Endothelial cell of umbilical vein (primary cell): Measurements from ENCODE around the gene MAP1LC3B. TPM values are rescaled to one million over a fixed set of nuclear protein-coding genes. Genes with fewer than 3 reads are reported as not detected.

Experiments
- BruUV-seq: library from RNA; stranded (reverse); fragments of 400-500 nt; replicated peaks from 2 replicates; lab custom pipeline; 2021; lab: Mats Ljungman, UMichigan
- CTCF ChIA-PET: fragments of 300-600, 350-600 bp; sonication (Branson Sonifier 250); formaldehyde crosslinking; loops from one replicate; lab custom pipeline; 2021; ENCODE audit warnings: antibody characterized with exemption, inconsistent platforms; lab: Charles Lee
- POLR2A ChIA-PET: fragments of 300-600, 350-600 bp; sonication (Branson Sonifier 250); formaldehyde crosslinking; loops from one replicate; lab custom pipeline; 2021; ENCODE audit warnings: antibody characterized with exemption, inconsistent platforms; lab: Charles Lee
- DNase-seq: peaks from one replicate; pipeline ENCODE4 v3.0.0-alpha.2; 2011; ENCODE audit warnings: low read depth, low spot score
- FAIRE-seq: peaks from 2 replicates; lab custom pipeline; 2011; peaks lifted over from hg19 to GRCh38; lab: Jason Lieb, UNC
- H2AFZ ChIP-seq: 2 replicates; pipeline ENCODE4 v1.6.0; 2012; ENCODE audit warnings: low read depth, low read length, control low read depth, inconsistent platforms
- H3K27ac ChIP-seq: 2 replicates; pipeline ENCODE4 v1.5.1; 2011; ENCODE audit warnings: low read depth, mild to moderate bottlenecking, control low read depth, low read length, moderate library complexity; ENCODE audit not compliant: insufficient read depth
- H3K27me3 ChIP-seq, 2 experiments: 2 replicates each; pipeline versions ENCODE4 v1.6.0 to v1.6.1; 2011; ENCODE audit warnings: low read length in 2 of 2, mixed read lengths in 1 of 2; ENCODE audit not compliant: control insufficient read depth in 2 of 2, insufficient read depth in 2 of 2
- H3K36me3 ChIP-seq, 2 experiments: 2 replicates in 1 of 2; 3 replicates in 1 of 2; pipeline ENCODE4 v1.5.1; 2011; ENCODE audit warnings: low read length in 2 of 2, mild to moderate bottlenecking in 1 of 2, moderate library complexity in 1 of 2; ENCODE audit not compliant: control insufficient read depth in 2 of 2, insufficient read depth in 2 of 2; ENCODE audit errors: extremely low read depth in 1 of 2
- H3K4me1 ChIP-seq: 3 replicates; pipeline ENCODE4 v1.5.1; 2011; ENCODE audit warnings: mild to moderate bottlenecking, low read length; ENCODE audit not compliant: control insufficient read depth, insufficient read depth; ENCODE audit errors: extremely low read depth
- H3K4me2 ChIP-seq: 2 replicates; pipeline ENCODE4 v1.6.1; 2011; ENCODE audit warnings: low read length, control low read depth, mixed read lengths; ENCODE audit not compliant: insufficient read depth
- H3K4me3 ChIP-seq, 3 experiments: fragments of 200-600 bp in 1 of 3; sonication (generic), shearing (Covaris generic) in 1 of 3; replicated peaks in 1 of 3; 2 replicates each; pipeline ENCODE4 v1.5.1; 2011 to 2016; ENCODE audit warnings: control low read depth in 3 of 3, low read length in 3 of 3, mild to moderate bottlenecking in 2 of 3, inconsistent platforms in 1 of 3, low read depth in 1 of 3, moderate library complexity in 1 of 3; ENCODE audit not compliant: insufficient read depth in 1 of 3
- H3K79me2 ChIP-seq: 2 replicates; pipeline ENCODE4 v1.6.0; 2012; ENCODE audit warnings: low read length, inconsistent platforms; ENCODE audit not compliant: control insufficient read depth, insufficient read depth
- H3K9ac ChIP-seq: replicated peaks from 2 replicates; pipeline ENCODE3; 2011; ENCODE audit warnings: low read length, control low read depth; ENCODE audit not compliant: insufficient read depth; ENCODE audit errors: extremely low read depth
- H3K9me1 ChIP-seq: replicated peaks from 3 replicates; pipeline ENCODE4 v1.6.0; 2011; ENCODE audit warnings: mild to moderate bottlenecking, low read length; ENCODE audit not compliant: control insufficient read depth, insufficient read depth; ENCODE audit errors: extremely low read depth
- H3K9me3 ChIP-seq: replicated peaks from 2 replicates; pipeline ENCODE4 v1.5.1; 2012; ENCODE audit warnings: low read length, inconsistent platforms; ENCODE audit not compliant: control insufficient read depth, insufficient read depth
- H4K20me1 ChIP-seq: replicated peaks from 2 replicates; pipeline ENCODE3; 2011; ENCODE audit warnings: mild to moderate bottlenecking, low read length; ENCODE audit not compliant: control insufficient read depth, insufficient read depth; ENCODE audit errors: extremely low read depth
- CTCF ChIP-seq, 2 donors: IDR thresholded peaks; 1 replicate in 1 of 2; 2 replicates in 1 of 2; pipeline ENCODE4 v1.5.1; 2011; ENCODE audit warnings: low read length in 2 of 2, mild to moderate bottlenecking in 2 of 2, moderate library complexity in 2 of 2, control low read depth in 1 of 2, inconsistent platforms in 1 of 2, low read depth in 1 of 2; ENCODE audit not compliant: insufficient read depth in 1 of 2; ENCODE audit errors: extremely low read depth in 1 of 2
- EZH2 ChIP-seq: IDR thresholded peaks from 2 replicates; pipeline ENCODE4 v1.6.1; 2012; ENCODE audit warnings: borderline replicate concordance, low read depth, mild to moderate bottlenecking, moderate library complexity, low read length, inconsistent platforms; ENCODE audit not compliant: severe bottlenecking
- GATA2 ChIP-seq: IDR thresholded peaks from 2 replicates; pipeline ENCODE4 v1.7.0; 2011; ENCODE audit warnings: low read depth, mild to moderate bottlenecking, moderate library complexity, mixed read lengths, low read length; ENCODE audit not compliant: insufficient read length, insufficient read depth
- JUN ChIP-seq: IDR thresholded peaks from 2 replicates; pipeline ENCODE4 v1.6.1; 2011; ENCODE audit warnings: borderline replicate concordance, low read depth; ENCODE audit not compliant: insufficient read length, insufficient read depth
- MAX ChIP-seq: IDR thresholded peaks from 2 replicates; pipeline ENCODE4 v1.6.1; 2011; ENCODE audit not compliant: insufficient read depth, insufficient read length
- MYC ChIP-seq: IDR thresholded peaks from one replicate; pipeline ENCODE4 v1.6.1; 2011; ENCODE audit warnings: mild to moderate bottlenecking, low read depth, low read length
- POLR2A ChIP-seq: IDR thresholded peaks from 2 replicates; pipeline ENCODE4 v1.6.1; 2012; ENCODE audit warnings: low read depth, mild to moderate bottlenecking, control low read depth, low read length
- POLR2AphosphoS5 ChIP-seq: IDR thresholded peaks from 2 replicates; pipeline ENCODE4 v1.6.1; 2012; ENCODE audit warnings: low read depth, mild to moderate bottlenecking, control low read depth, low read length, moderate library complexity; ENCODE audit not compliant: insufficient read depth
- dilution Hi-C: fragments of 300-500 bp; cut with MboI; formaldehyde crosslinking; loops from one replicate; pipeline ENCODE4 v1.15.0; 2019; ENCODE audit warnings: low sequenced_read_pairs; ENCODE audit not compliant: extremely low pct_ligation_motif_present
- intact Hi-C: fragments of 100-400 bp; cut with micrococcal nuclease; formaldehyde crosslinking; loops from one replicate; pipeline ENCODE4 v1.10.0; 2022
- polyA plus RNA-seq, 4 experiments: library from polyadenylated mRNA; depleted of rRNA in 3 of 4; stranded (reverse) in 3 of 4; unstranded in 1 of 4; fragments of >200 nt; gene quantifications; 2 replicates each; pipeline versions ENCODE4 v1.2.1 to v1.2.3, GENCODE V29; 2011 to 2012; ENCODE audit warnings: missing spikeins in 1 of 4
- total RNA-seq: library from RNA; stranded (reverse); gene quantifications from 2 replicates; pipeline ENCODE4 v1.2.3, GENCODE V29; 2021

Gene MAP1LC3B
- total and polyA plus RNA-seq, 2 donors (not counting 3 experiments of a cell fraction or from before 2014, with no cell fraction given) = 40.7 to 99.9 TPM

GRCh38 chr16:87446479-87446878 is 54.3 kb downstream of the MAP1LC3B start:
- Histone ChIP-seq H3K27me3 (no peaks in the 10 kb centered on the region), H4K20me1 (no peaks in the 10 kb centered on the region), H3K9ac (no peak overlapping the region), H3K79me2 (peaks cover 4% of the 10 kb centered on the region), H3K4me3 (no peak overlapping the region), H3K4me2 (no peak overlapping the region), H3K9me3 (no peaks in the 10 kb centered on the region), H3K36me3 (peaks cover 0 to 7% of the 10 kb centered on the region in 2 experiments), H3K4me1 (no peaks in the 10 kb centered on the region), H2AFZ (no peak overlapping the region), H3K9me1 (no peaks in the 10 kb centered on the region), H3K27ac (no peak overlapping the region)
- TF ChIP-seq POLR2AphosphoS5 (no peak), CTCF (IDR thresholded peaks at IDR 0.05; ENCODE audit: extremely low read depth in 1 of 2, insufficient read depth in 1 of 2, low read depth in 1 of 2, low read length in 2 of 2) (no peak), MAX (no peak), EZH2 (no peak)
- ChIA-PET POLR2A (no interaction called here), CTCF (no interaction called here)
- intact Hi-C loops (no loop called here), dilution Hi-C loops (no loop called here)
- DNase-seq = no peak
- BruUV-seq = no TSS peak
- no peak for FAIRE-seq

GRCh38 chr16:87447323-87447722 is 55.2 kb downstream of the MAP1LC3B start:
- no TSS peak for BruUV-seq
- no peak for FAIRE-seq

More at GRCh38 chr16:87447323-87447722, 55.2 kb downstream of the MAP1LC3B start:
- Histone ChIP-seq H3K9me1 (no peaks in the 10 kb centered on the region), H3K4me3 (no peak overlapping the region), H3K36me3 (peaks cover 0 to 13% of the 10 kb centered on the region in 2 experiments), H2AFZ (no peak overlapping the region), H3K9ac (no peak overlapping the region), H3K79me2 (peaks cover 2% of the 10 kb centered on the region), H4K20me1 (no peaks in the 10 kb centered on the region), H3K4me1 (no peaks in the 10 kb centered on the region), H3K9me3 (no peaks in the 10 kb centered on the region), H3K4me2 (no peak overlapping the region), H3K27me3 (no peaks in the 10 kb centered on the region), H3K27ac (no peak overlapping the region)
- intact Hi-C loops = no loop called here
- ChIA-PET POLR2A (no interaction called here), CTCF (no interaction called here)
- no peak for DNase-seq
- TF ChIP-seq MAX = no peak
- TF ChIP-seq EZH2 = no peak
- no peak for TF ChIP-seq GATA2
- TF ChIP-seq JUN = no peak
- no peak for TF ChIP-seq POLR2AphosphoS5
- TF ChIP-seq POLR2A = no peak
- TF ChIP-seq MYC = no peak
- TF ChIP-seq CTCF (IDR thresholded peaks at IDR 0.05; ENCODE audit: extremely low read depth in 1 of 2, insufficient read depth in 1 of 2, low read depth in 1 of 2, low read length in 2 of 2) = no peak
- dilution Hi-C loops = no loop called here
